ENCODE data around the gene CITED4. TPM values are rescaled to one million over a fixed set of nuclear protein-coding genes. Genes with fewer than 3 reads are reported as not detected.
"Not testable (repeated sequence)": the region's sequence is repeated elsewhere in the genome, so short reads cannot be mapped to it uniquely, and the experiment has no call there.

CITED4 gene
- total RNA-seq, 1 donor from 2014 or later: 30.5 TPM

DNA sequence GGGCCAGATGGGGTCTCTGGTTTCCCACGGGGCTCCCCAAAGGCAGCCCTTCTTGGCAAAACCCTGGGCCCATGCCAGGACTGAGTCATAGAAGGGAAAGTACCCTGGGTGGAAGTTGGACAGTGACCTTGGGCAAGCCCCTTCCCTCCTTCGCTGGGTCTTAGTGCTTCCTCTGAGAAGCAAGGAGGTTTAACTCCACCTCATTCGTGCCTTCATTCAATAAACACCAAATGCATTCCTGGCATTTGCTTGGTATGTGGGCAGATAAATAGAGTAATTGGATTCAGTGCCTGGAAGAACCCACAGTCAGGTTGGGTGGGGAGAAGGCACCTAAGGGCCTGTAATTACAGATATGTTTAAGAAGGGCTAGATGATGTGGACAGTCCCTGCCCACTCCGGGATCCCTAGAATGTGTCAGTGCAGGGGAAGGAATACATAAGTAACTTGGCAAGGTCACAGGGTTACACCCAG, 36.3 kb upstream of the CITED4 start:
- Mint-ChIP-seq H3K4me1 (ENCODE audit: low read depth) (peaks cover 71% of the 10 kb centered on the region), H3K27me3 (ENCODE audit: low read depth) (no peaks in the 10 kb centered on the region), H3K27ac (ENCODE audit: unreplicated experiment) (peak overlapping the region; percentile 92), H3K4me3 (ENCODE audit: unreplicated experiment) (no peak overlapping the region), H3K36me3 (ENCODE audit: low read depth) (peaks cover 5% of the 10 kb centered on the region), H3K9me3 (ENCODE audit: low read depth) (peaks cover 11% of the 10 kb centered on the region)
- no peak for TF ChIP-seq CTCF (IDR thresholded peaks at IDR 0.05)
- no peak for DNase-seq (ENCODE audit: low spot score)

GRCh38 chr1:40897513-40897912, 35.4 kb upstream of the CITED4 start:
- H3K4me1 Mint-ChIP-seq (ENCODE audit: low read depth): peaks cover 61% of the 10 kb centered on the region
- H3K27ac Mint-ChIP-seq (ENCODE audit: unreplicated experiment): peak overlapping the region; percentile 92
- no peaks in the 10 kb centered on the region for H3K27me3 Mint-ChIP-seq (ENCODE audit: low read depth)
- peaks cover 5% of the 10 kb centered on the region for H3K36me3 Mint-ChIP-seq (ENCODE audit: low read depth)
- TF ChIP-seq CTCF (IDR thresholded peaks at IDR 0.05): no peak
- peaks cover 11% of the 10 kb centered on the region for H3K9me3 Mint-ChIP-seq (ENCODE audit: low read depth)
- H3K4me3 Mint-ChIP-seq (ENCODE audit: unreplicated experiment): no peak overlapping the region
- DNase-seq (ENCODE audit: low spot score): no peak

DNA sequence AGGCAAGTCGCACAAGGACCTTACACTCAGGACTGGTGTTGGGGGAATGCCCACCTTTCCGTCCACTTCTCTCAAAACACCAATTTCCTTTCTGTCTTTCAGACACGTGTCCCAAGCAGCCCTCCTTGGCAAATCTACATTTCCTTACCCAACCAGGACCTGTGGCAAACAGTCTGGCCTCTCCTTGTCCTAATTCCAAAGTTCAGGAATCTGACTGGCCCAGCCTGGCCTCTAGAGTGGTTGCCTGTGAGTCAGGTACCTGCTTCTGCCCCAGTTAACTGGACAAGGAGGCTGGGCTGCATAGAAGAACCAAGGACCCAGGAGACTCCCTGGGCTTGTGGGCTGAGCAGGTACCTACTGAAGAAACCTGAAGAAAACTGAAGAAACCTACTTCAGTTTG, 34.3 kb upstream of the CITED4 start:
- DNase-seq (ENCODE audit: low spot score): no peak
- TF ChIP-seq CTCF (IDR thresholded peaks at IDR 0.05): no peak
- H3K4me3 Mint-ChIP-seq (ENCODE audit: unreplicated experiment): no peak overlapping the region
- no peaks in the 10 kb centered on the region for H3K27me3 Mint-ChIP-seq (ENCODE audit: low read depth)
- peaks cover 51% of the 10 kb centered on the region for H3K4me1 Mint-ChIP-seq (ENCODE audit: low read depth)
- H3K9me3 Mint-ChIP-seq (ENCODE audit: low read depth): peaks cover 11% of the 10 kb centered on the region
- H3K27ac Mint-ChIP-seq (ENCODE audit: unreplicated experiment): peak overlapping the region; percentile 80
- H3K36me3 Mint-ChIP-seq (ENCODE audit: low read depth): peaks cover 5% of the 10 kb centered on the region

DNA sequence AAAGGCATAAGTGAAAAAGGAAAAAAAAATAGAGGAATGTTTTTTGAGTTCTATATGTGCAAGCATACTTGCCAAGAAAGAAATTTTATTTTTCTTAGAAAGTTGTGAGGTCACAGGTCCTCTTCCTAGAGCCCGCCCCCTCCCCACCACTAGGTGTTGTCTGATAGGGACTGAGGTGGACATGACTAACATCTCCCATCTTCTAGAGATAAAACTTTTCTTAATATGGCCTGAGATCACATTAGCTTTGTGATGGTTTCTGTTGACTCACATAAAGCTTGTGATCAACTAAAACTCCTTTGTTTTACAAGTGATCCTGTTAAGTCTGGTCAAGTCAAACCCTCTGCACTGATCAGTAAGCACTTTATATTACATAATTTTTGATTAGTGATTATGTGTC, 33.4 kb upstream of the CITED4 start:
- H3K4me3 Mint-ChIP-seq (ENCODE audit: unreplicated experiment): no peak overlapping the region
- H3K4me1 Mint-ChIP-seq (ENCODE audit: low read depth): peaks cover 46% of the 10 kb centered on the region
- no peaks in the 10 kb centered on the region for H3K27me3 Mint-ChIP-seq (ENCODE audit: low read depth)

GRCh38 chr1:40894858-40895257, 32.7 kb upstream of the CITED4 start:
- not testable (repeated sequence) for H3K27me3 Mint-ChIP-seq (ENCODE audit: low read depth); H3K36me3 Mint-ChIP-seq (ENCODE audit: low read depth); DNase-seq (ENCODE audit: low spot score); H3K4me3 Mint-ChIP-seq (ENCODE audit: unreplicated experiment); H3K27ac Mint-ChIP-seq (ENCODE audit: unreplicated experiment)
- H3K9me3 Mint-ChIP-seq (ENCODE audit: low read depth): peaks cover 11% of the 10 kb centered on the region
- H3K4me1 Mint-ChIP-seq (ENCODE audit: low read depth): peaks cover 48% of the 10 kb centered on the region

More for the DNA sequence above, 33.4 kb upstream of the CITED4 start:
- Mint-ChIP-seq H3K27ac (ENCODE audit: unreplicated experiment) (no peak overlapping the region), H3K36me3 (ENCODE audit: low read depth) (peaks cover 5% of the 10 kb centered on the region), H3K9me3 (ENCODE audit: low read depth) (peaks cover 11% of the 10 kb centered on the region)
- DNase-seq (ENCODE audit: low spot score): no peak
- TF ChIP-seq CTCF (IDR thresholded peaks at IDR 0.05): no peak

- TF ChIP-seq CTCF (IDR thresholded peaks at IDR 0.05): no peak
- no peaks in the 10 kb centered on the region for H3K27me3 Mint-ChIP-seq (ENCODE audit: low read depth)
- H3K4me1 Mint-ChIP-seq (ENCODE audit: low read depth): peaks cover 48% of the 10 kb centered on the region
- DNase-seq (ENCODE audit: low spot score): no peak
- no peak overlapping the region for H3K27ac Mint-ChIP-seq (ENCODE audit: unreplicated experiment)
- H3K36me3 Mint-ChIP-seq (ENCODE audit: low read depth): peaks cover 5% of the 10 kb centered on the region
- H3K9me3 Mint-ChIP-seq (ENCODE audit: low read depth): peaks cover 11% of the 10 kb centered on the region
- no peak overlapping the region for H3K4me3 Mint-ChIP-seq (ENCODE audit: unreplicated experiment)
These were observed 32.3 kb upstream of the CITED4 start for GRCh38 chr1:40894455-40894854.

Data from chondrocyte (in vitro differentiated cells).